Stimulated activated CD8-positive, alpha-beta memory T cell treated with anti-CD3 and anti-CD28 coated beads, Interleukin-12 subunit alpha, Interleukin-12 subunit beta, amount 100 ng/mL, for 24 hours (primary cell): ENCODE data around the gene ARRDC3.
A peak's percentile ranks its signal among the peaks of the same experiment; 100 is the strongest.
"Not testable (repeated sequence)": the region's sequence is repeated elsewhere in the genome, so short reads cannot be mapped to it uniquely, and the experiment has no call there.

Experiments
- DNase-seq: peaks from one replicate; pipeline ENCODE4 v3.0.0-alpha.2; 2020; ENCODE audit errors: extremely low read depth

Gene ARRDC3, protein sequence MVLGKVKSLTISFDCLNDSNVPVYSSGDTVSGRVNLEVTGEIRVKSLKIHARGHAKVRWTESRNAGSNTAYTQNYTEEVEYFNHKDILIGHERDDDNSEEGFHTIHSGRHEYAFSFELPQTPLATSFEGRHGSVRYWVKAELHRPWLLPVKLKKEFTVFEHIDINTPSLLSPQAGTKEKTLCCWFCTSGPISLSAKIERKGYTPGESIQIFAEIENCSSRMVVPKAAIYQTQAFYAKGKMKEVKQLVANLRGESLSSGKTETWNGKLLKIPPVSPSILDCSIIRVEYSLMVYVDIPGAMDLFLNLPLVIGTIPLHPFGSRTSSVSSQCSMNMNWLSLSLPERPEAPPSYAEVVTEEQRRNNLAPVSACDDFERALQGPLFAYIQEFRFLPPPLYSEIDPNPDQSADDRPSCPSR

DNA sequence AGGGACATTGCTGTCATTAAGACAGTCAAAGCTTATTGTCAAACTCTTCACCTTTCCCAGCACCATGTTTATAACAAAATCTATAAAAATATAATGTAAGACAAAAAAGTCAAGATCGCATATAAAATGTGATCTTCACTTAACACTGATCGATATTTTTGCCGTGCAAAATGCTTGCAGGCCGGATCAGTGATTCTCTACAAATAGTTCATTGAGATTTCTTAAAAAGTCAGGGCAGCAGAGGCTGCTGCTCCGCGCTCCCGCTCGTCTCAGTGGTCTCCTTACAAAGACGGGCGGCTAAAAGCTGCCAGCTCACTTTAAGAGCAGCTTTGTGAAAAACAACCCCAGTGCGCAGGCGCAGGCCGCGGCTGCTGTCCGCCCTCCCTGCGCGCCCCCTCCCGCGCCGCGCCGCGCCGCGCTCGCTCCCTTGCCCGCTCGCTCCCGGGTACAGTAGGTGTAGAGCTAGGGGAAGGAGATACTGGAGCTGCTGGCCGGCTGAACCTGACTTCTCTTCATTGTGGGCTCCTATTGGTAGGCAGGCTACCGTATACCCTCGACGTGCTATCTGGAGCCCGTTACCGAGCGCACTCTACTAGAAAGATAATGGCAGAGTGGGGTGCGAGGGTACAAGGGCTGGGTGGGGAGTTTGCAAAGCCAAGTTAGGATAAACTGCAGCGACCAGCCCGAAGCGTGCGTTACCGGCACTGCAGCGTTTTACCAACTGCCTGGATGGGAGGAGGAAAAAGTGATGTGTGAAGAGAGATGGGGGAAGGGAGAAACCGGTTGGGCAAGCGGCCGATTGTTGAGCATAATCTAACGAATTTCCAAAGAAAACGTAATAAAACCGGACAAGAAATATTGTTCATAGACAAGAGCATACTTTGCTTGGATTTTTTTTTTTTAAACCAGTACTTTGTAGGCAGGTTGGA lies at the start of gene ARRDC3:
TSS of gene ARRDC3 (minus strand) at position 291 of the 929 bp plus-strand sequence. CDS start at position 66, 225 bp downstream.
- peak; percentile 85 for DNase-seq

DNA sequence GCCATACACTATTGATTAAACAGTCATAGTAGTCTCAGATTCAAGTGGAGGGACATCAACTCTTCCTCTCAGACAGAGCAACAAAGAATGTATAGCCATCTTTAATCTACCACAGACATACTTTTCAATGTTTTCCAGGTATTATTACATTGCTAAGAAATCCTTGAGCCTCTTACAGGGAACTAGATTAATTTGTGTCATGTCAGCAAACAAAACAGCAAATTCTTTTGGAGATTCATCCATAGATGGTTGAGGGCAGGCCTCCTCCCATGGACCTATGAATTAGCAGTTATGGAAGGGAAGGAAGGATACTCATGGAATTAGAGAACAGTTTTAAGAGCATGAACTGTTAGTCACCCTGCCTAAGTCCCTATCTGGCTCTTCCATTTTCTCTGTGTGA lies 47.8 kb upstream of the ARRDC3 start:
- no peak for DNase-seq

DNA sequence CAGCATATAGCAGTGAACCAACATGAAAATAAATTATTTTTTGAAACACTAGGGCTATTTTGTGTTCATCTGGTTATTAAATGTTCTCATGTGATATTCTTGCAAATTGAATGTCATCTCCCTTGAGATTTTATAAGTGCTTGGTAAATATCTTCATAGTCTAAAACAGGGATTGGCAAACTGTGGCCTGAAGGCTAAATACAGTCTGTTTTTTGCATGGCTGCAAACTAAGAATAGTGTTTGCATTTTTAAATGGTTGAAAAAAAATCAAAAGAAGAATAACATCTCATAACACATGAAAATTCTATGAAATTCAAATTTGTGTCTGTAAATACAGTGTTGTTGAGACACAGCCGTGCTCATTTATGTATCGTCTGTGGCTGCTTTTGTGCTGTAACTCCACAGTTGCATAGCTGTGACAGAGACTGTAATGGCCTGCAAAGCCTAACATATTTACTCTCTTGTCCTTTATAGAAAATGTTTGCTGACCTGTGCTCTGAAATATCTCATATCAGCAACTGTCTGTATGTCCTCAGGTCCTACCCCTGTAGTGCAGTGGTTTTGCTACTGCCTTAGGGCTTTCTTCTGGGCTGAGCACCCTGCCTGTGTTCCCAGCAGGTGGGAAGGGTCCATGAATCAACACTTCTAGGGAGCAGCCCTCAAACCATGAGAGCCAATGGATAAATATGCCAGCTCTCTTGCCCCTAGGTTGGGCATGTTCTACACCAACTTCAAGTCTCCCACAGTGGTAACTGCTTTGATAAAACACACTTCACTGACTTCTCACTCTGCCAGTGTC lies 41.7 kb upstream of the ARRDC3 start:
- DNase-seq = no peak

DNA sequence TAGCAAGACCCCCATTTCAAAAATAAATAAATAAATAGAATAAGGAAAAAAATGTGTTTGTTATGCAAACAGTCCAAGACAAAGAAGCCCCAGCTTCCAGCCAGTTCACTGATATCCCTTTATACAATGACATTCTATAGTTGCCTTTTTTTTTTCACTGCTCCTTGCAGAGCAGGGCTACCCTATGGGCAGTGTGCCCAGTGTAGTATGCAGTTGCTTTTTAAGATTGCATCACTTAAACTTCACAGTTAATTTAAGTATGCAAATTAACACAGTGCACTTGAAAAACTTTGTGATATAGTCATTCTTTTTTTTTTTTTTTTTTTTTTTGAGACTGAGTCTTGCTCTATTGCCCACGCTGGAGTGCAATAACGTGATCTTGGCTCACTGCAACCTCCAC lies 40.8 kb upstream of the ARRDC3 start:
- DNase-seq = no peak

DNA sequence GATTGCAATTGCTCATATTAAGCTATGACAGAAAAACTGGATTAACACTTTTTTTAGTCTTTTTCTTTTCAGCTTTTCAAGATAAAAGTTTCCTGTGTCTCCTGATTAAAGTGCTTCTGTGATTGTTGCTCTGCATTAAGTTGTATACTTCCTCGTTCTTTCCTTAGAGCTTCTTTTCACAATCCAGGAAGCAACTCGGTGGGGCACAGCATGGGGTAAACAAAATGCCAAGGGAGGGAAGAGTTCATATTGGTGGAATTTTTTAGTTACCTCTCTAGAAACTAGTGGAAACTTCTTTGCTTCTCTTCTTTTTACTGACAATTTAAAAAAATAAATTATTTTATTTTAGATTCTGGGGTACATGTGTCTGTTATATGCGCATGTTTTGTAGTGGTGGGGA lies 37.8 kb upstream of the ARRDC3 start:
- no peak for DNase-seq

DNA sequence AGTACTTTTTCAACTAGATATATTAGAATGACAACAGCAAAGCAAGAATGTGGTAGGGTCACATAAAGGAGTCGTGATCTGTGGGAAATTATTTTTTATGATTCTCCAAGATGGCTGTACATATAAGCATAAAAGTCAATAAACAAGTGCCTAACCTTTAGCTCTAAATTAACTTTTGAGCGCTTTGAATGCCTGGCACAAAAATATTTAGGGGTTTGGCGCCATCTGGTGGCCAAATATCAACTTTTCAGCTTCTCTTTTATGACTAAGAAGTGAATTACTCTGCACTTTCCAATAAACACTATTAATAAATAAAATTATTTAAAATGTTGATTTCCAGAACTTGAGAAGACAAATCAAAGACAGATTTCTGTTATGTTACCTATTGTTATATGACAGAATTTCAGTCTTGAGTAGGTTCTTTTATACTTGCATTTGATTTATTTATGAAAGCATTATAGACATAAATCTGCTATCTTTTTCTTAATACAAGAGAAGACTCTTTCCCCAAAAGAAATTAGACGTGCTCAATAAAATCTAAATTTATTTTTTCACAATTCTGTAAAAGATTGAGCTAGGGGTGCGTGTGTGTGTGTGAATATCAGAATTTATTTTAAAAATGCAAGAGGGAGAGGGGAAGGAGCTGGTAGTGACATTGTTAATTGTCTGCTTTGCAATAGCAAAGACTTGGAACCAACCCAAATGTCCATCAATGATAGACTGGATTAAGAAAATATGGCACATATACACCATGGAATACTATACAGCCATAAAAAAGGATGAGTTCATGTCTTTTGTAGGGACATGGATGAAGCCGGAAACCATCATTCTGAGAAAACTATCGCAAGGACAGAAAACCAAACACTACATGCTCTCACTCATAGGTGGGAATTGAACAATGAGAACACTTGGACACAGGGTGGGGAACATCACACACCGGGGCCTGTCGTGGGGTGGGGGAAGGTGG lies 36.7 kb upstream of the ARRDC3 start:
- peak; percentile 40 for DNase-seq

DNA sequence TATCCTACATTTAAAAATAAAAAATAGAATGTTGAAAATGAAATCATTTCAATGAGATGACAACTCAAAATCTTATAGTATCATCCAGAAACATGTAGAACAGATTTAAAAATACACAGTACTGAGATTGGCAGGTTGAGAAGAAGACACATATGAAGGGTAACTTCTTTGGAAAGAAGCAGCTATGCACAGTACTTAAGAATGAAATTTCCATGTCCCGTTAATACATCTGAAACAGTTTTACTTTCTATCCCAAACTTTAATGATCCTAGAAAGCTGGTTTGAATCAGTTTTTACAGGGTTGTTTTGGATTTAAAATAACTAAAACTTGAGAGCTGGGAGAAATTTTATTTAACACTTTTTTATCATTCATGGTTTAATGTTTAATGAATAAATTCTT lies 36.0 kb upstream of the ARRDC3 start:
- DNase-seq = no peak

DNA sequence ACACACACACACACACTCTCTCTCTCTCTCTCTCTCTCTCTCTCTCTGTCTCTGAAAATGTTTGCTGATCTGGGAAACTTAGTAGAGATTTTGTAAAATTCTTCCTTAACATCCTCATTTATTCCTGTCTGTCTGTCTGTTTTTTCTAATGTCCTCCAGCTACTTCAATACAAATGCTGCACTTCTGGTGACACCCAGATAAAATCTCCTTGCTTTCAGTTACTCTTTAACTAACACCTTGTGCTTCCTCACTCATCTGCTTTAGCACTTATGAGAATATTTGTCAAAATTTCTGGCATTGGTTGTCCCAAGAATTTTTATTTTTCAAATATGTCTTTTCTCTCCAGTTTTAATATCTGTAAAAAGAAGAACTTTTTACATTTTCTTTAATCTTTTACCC lies 35.0 kb upstream of the ARRDC3 start:
- no peak for DNase-seq

DNA sequence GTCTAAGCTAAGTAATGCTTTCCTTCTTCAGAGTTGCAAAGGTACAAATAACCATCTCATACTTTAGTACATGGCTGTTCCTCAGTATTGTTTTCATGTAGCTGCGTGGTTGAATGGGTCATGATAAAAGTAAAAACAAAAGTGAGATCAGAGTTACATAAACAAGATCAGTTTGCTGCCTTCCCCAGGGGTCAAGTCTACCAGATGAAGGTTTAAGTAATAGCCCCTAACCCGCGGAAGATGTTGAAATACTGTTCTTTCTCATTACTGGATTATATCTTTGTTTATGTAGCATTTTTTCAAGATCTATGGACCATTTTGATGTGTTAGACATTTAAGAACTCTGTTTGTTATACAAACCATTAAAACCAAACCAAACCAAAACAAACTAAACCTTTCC lies 34.1 kb upstream of the ARRDC3 start:
- no peak for DNase-seq

DNA sequence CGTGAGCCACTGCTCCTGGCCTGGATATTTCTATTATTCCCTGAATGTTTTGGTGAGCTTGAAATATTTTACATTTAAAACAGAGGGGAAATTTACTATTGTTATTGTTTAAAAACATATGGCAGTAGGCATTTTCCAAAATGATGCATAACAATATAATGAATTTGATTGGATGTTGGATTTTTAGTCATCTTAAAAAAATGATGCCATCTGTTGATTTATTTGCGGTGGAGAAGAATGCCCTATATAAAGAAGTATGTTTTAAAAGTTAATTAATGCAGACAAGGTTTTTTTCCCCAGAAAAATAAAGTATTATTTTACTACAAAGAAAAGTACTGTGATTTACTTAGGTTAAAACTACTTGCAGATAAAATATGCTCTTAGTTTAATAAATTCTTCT lies 33.4 kb upstream of the ARRDC3 start:
- DNase-seq = no peak

DNA sequence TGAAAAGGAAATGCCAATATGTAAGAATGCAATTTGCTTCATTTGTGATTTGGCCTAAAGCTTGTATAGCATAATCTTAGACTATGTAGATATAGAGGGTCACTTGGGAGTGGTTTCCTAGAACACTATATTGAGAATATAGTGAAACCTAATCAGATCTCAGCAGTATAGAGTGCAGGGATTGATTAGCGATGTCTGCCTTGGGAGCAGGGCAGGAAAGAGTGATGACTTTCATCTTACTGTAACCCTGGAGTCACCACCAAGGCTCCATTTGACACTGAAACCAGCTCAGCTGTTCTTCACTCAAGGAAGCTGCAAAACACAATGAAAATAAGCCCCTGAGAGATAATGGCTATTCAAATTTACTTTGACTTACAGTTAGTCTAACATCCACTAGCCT lies 26.2 kb upstream of the ARRDC3 start:
- DNase-seq = no peak

DNA sequence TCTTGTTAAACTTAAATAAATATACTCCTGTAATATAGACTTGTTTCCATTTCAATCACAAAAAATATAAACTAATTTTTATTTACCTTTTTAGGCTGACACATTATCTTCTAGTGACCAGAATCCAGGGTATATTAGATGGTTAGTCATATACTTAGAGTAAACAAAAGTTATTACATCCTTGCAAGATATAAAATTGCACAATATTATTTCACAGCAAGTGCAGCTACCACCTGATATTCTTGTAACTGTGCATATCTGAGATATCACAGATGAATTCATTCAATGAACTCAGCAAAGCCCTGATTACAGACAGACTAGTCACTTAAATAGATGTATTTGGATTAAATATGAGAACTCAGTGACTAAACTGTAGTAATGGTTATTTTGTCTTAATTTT lies 25.6 kb upstream of the ARRDC3 start:
- DNase-seq = no peak

DNA sequence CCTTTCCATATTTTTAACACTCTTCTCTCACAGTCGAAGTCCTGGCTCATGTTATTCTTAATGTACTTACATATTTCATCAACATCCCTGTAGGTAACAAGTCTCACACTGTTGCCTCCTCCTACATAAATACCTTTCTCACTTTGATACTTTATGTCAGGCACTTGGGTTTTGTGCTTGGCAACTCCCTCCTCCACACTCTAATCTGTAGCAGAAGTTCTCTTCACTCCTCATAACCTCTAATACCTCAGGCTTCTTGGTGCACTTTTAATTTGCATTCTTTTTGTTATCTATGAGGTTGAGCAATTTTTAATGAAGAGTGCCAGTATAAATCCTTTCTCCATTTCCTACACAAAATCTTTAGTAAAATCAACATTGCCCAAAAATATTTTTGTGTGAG lies 24.1 kb upstream of the ARRDC3 start:
- no peak for DNase-seq

DNA sequence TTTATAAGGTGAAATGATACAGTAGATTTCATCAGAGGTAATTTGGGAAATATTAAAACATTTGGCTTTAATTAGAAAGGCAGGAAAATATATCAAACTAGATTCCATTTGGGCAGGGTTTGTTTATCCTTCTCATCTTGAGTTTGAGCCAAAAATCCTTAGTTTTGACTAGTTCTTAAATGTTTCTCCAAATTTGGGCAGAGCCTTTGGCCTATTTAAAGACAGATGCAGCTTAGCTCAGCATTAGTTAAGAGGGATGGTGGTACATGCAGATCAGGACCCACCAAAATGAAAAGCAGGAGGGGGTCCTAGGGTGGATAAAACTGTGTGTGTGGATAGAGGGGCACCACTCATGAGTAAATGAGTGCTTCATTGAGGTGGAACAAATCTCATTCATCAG lies 20.3 kb upstream of the ARRDC3 start:
- no peak for DNase-seq

DNA sequence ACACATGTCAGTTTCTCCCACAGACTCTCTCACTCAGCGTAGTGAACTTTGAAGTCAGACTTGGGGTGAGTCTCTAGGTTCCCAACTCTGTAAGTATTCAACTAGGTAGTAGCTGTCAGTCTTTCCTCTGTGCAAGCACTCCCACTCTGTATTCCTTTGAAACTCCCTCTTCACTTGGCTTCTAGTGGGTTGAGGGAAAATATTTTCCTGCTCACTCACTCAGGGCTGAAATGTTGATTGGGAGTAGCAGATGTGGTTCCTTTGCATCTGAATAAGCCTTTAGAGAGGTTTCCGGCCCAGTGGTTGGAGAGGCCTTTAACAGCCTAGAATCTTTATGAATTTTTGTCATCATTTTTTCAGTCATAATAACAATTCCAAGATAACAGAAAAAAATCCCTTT lies 18.1 kb upstream of the ARRDC3 start:
- no peak for DNase-seq

DNA sequence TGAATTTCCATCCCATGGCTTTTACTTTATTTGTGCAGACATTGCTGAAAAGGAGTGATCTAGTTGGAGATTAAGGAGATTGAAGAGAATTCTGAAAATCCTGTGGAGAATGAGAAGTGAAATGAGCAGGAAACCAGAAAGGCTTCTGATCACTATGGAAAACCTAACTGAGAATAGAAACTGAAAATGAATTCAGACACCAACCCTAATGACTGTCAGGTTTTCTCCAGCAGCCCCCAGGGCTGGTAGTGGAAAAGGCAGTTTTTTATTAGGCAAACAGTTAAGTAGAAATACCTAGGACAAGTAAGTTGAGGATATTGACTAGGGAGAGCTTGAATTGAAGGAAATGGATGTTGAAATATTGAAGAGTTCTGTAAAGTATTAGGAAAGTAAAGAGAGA lies 14.7 kb upstream of the ARRDC3 start:
- DNase-seq = no peak

DNA sequence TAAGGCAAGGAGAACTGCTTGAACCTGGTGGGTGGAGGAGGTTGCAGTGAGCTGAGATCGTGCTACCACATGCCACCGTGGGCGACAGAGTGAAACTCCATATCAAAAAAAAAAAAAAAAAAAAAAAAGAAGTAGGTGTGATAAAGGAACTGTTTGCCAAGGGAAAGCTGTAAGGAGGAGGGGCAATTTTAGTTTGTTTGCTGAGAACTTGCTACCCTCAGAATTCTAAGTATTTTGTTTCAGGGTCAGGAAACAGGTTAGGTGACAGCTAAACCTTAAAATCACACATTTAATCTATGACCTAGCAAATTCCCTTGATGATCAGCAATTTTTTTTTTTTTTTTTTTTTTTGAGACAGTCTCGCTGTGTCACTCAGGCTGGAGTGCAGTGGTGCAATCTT lies 7.2 kb upstream of the ARRDC3 start:
- DNase-seq = no peak

DNA sequence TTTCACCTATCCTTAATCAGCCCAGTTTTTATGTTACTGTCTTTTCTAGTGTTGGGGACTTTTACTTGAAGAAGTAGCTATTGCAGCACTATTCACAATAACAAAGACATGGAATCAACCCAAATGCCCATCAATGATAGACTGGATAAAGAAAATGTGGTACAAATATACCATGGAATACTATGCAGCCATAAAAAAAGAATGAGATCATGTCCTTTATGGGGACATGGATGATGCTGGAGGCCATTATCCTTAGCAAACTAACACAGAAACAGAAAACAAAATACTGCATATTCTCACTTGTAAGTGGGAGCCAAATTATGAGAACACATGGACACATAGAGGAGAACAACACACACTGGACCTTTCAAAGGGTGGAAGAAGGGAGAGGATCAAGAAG lies 6.4 kb upstream of the ARRDC3 start:
- not testable (repeated sequence) for DNase-seq

DNA sequence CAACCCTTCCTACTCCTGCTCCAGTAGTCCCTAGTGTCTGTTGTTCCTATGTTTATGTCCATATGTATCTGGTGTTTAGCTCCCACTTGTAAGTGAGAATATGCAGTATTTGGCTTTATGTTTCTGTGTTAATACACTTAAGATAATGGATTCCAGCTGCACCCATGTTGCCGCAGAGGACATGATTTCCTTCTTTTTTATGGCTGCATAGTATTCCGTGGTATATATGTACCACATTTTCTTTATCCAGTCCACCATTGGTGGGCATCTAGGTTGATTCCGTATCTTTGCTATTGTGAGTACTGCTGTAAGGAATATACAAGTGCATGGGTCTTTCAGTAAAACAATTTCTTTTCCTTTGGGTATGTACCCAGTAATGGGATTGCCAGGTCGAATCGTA lies 5.2 kb upstream of the ARRDC3 start:
- no peak for DNase-seq

DNA sequence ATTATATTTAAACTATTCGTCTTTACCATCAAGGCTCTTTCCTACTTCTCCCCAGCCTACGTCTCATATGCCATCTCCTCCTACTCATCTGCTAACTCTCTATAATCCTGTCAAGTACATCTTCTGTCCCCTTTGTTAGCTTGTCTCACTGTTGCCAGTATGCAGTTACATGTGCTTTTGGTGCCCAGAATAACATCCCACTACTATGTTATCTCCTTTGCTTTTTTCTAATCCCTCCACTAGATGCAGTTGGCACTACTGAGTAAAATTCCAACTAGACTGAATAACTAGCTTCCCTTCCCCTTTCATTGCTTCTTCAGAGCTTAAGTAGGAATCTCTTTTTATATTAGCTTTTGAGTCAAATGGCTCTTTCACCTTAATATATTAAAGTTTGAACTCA lies 3.0 kb upstream of the ARRDC3 start:
- DNase-seq = no peak

DNA sequence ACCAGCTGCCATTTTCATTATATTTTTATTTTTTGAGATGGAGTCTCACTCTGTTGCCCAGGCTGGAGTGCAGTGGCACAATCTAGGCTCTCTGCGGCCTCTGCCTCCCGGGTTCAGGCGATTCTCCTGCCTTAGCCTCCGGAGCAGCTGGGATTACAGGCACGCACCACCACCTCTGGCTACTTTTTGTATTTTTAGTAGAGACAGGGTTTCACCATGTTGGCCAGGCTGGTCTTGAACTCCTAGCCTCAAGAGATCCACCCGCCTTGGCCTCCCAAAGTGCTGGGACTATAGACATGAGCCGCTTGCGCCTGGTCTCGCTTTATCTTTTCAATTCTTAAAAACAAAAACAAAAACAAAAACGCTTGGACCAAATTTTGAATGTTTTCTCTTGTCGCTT lies 2.5 kb upstream of the ARRDC3 start:
- not testable (repeated sequence) for DNase-seq
